ACHN (cell line): ENCODE data around the gene ZNF260.

Source experiments
- DNase-seq: peaks from one replicate; pipeline ENCODE4 v3.0.0-alpha.2; 2015
- in situ Hi-C: cut with HindIII; loops from 2 replicates; pipeline ENCODE4 v1.10.0; 2017; ENCODE audit warnings: low sequenced_read_pairs, low pct_ligation_motif_present, low pct_unique_long_range_greater_than_20kb

Gene ZNF260

DNA sequence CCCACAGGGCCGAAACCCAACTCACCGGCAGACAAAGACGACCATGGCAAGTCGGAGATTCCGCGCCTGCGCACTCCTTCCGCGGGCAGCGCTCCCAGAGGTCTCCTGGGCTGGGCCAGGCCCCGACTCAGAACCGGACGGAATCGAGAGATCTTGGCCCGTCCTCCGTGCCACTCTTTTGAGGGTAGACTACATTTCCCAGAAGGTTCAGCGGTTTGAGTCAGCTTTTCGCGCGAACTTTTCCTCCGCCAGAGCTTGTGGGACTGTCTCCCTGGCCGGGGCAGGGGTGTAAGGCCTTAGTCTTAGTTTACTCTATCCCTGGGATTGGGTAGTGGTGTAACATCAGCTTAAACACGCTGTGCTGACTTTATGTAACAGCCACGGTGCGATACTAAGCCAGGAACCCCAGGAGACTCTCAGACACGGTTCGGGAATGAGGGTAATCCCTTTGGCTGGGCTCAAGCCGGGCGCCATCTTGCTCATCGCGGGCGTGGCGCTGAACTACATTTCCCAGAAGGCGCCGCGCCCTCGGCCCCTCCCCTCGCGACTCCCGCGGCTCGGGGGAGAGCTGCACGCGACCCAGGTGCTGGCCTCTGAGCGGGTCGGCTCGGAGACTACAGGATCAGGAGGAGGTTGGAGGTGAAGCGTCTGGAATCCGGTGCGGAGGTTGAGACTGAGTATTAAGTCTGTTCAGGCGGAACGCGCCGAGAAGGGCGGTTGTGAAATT lies at the start of gene ZNF260:
Gene ZNF260, minus strand, starts transcription at position 78 of the 727 bp plus-strand sequence. CDS start 13,033 bp downstream, outside the sequence.
- peak; percentile 95 for DNase-seq
- in situ Hi-C loops, result no loop called here

DNA sequence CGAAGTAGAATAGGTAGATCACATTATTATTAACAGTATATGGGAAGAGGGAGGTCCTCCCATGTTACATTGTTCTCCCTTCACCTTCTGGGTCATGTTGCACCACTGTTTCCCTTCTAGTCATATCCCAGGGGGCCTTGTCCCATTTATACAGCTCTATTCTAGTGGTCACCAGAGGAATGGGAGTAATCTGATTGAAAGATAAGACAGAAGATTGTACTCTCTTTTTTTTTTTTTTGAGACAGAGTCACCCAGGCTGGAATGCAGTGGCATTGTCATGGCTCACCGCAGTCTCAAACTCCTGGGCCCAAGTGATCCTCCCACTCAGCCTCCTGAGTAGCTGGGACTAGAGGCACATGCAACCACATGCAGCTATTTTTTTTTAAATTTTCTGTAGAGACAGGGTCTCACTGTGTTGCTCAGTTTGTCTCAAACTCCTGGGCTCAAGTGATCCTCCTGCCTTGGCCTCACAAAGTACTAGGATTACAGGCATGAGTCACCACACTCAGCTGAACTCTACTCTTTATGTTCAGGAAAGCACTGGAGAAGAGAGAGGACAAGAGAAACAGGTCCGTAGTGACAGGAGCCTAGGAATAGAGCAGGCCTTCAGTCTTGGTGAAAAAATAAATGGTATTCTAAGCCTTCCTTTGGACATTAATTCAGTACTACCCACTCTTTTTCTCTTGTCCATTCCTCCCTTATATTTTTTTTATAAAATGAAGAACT lies 49.4 kb upstream of the ZNF260 start:
- no peak for DNase-seq
- in situ Hi-C loops, result no loop called here

DNA sequence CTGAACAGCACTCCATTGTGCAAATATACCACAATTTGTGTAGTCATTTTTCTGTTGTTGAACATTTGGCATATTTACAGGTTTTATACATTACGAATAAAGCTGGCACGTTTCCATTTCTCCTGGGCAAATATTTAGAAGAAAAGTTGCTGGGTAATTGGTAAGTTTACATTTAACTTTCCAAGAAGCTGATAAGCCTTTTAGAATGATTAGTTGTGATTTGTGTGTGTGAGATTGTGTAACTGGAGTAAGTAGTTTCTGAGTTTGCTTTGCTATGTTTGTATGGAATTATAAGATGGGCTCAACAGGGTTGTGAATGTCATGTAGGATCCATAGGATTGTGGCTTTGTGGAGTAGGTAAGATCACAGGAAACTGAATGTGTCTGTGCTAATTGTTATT lies 46.7 kb upstream of the ZNF260 start:
- no peak for DNase-seq
- in situ Hi-C loops, result no loop called here

DNA sequence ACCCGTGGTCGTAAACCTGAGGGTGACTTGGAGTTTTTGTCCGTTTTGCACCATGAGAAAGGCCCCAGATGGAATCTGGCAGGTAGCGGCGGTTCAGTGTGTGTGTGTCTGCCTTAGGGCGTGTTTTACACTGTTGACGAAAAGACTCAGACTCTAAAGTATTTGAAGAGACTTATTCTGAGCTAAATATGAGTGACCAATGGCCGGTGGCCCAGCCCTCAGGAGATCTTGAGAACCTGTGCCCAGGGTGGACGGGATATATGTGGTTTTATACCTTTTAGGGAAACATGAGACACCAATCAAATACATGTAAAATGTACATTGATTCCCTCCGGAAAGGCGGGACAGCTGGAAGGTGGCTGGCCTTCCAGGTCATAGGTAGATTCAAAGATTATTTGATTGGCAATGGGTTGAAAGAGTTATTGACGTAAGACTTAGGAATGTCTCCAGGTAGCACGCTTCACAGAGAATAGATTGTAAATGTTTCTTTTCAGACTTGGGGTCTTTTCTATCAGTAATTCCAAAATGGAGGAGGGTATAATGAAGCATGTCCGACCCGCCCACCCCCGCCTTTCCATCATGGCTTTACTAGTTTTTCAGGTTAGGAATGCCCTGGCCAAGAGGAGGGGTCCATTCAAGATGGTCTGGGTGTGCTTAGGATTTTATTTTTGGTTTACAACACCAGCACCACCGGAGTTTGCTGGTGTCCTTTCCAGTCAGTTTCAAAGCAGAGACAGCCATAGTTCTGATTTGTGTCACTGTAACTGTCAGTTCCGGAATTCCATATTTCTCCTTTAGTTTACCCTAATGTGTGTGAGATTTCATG lies 46.0 kb upstream of the ZNF260 start:
- in situ Hi-C loops, result no loop called here

DNA sequence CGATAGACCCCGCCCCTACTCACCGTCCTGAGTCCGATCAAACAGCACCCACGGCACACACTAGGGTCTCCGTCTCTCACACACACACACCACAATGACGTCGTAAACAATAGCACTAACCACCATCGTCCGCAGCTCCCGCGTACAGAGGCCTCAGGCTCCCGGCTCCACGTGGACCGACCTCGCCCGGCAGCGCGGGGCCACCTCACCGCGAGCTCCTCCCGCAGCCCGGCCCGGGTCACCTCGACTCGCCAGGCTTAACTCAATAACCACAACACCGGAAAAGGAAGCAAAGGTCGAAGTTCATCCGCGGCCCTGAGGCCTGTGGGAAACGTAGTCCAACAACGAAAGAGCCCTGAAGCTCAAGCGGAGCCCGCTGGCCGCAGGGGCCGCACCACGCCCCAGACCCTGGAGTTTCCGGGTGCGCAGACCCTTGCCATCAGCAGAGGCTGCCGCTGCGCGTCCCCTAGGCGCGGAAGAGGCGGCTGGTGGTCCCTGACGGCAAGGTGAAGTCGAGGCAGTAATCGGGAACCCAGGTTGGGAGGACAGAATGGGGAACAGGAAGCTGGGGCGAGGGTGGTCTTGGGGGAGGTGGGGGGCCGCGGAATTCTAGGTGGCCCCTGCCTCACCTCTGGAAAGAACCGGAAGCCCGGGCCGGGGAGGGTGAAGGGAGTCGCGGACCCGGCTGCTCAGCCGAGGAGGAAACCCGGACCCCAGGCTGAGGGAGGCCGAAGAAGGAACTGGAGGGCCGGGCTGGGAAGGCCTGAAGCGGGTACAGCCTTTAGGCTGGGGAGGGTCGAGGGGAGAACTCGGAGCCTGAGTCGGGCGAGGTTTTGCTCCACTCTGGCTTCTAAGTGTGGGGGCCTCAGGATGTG lies 45.2 kb upstream of the ZNF260 start, which contains the start of gene ZNF529:
Gene ZNF529, minus strand, starts transcription at position 273 of the 875 bp plus-strand sequence. CDS start 946 bp downstream, outside the sequence.
- peak; percentile 91 for DNase-seq
- in situ Hi-C loops, result no loop called here

More for the DNA sequence above, 46.0 kb upstream of the ZNF260 start:
- DNase-seq, result peak; percentile 19

DNA sequence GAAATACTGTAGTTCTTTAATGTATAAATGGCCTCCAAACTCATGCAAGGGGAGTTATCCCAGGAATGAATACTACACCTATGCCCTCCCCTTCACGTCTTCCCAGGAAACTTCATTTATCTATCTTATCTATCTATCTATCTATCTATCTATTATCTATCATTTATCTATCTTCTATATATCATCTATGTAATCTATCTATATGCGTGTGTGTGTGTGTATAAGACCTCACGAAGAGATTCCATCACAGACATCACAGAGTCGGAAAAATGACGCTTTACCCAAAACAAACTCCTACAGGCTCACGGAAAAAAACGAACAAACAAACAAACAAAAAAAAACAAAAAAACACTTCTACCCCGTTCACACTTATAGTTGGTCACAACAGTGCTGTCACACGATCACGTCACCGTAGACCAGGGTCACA lies 44.5 kb upstream of the ZNF260 start:
- in situ Hi-C loops, result no loop called here
- no peak for DNase-seq

DNA sequence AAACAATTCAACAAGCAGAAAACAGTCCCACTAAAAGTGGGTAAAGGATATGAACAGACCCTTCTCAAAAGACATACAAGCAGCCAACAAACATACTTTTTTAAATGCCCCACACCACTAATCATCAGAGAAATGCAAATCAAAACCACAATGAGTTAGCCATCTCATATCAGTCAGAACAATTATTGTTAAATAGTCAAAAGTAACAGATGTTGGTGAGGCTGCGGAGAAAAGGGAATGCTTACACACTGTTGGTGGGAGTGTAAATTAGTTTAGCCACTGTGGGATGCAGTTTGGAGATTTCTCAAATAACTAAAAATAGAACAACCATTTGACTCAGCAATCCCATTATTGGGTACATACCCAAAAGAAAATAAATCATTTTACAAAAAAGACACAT lies 36.3 kb upstream of the ZNF260 start:
- in situ Hi-C loops, result no loop called here
- DNase-seq, result no peak

DNA sequence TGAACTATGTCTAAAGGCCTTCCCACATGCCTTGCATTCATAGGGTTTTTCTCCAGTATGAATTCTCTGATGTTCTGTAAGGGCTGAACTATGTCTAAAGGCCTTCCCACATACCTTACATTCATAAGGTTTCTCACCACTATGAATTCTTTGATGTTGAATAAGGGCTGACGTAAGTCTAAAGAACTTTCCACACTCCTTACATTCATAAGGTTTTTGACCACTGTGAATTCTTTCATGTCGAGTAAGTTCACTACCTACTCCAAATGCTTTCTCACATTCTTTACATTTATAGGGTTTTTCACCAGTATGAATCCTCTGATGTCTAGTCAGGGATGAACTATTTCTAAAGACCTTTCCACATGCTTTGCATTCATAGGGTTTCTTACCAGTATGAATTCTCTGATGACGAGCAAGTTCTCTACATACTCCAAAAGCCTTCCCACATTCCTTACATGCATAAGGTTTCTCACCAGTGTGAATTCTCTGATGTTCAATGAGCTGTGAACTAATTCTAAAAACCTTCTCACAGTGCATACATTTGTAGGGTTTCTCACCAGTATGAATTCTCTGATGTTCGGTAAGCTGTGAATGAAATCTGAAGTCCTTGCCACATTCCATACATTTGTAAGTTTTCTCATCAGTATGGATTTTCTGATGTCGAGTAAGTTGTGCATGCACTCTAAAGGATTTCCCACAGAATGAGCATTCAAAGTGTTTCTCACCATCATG lies 19.1 kb upstream of the ZNF260 start:
- in situ Hi-C loops, result no loop called here

DNA sequence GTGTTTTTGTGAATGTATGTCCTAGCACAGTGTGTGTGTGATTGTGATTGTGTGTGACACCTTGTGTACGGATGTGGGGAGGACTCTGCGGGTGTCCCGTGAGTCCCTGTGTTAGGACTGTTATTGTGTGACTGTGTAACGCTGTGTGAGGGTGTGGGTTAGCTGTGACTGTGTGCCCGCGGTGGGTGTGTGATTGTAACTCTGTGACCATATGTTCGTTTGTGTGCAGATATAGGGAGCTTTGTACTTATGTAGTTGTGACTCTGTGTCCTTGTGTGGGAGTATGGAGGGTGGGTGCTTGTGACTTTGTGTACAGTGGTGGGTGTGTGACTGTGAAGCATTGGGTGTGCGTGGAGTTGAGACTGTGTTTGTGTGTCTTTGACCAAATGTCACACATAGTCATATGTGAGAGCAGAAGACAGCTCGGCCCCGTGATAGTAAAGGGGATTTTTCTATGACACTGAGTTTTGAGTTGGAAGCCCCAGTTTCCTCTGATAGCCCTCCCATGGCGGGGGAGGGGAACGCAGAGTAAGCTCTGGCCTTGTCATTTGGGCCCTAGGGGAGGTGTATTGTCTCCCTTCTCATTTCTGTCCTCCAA lies 949 bp upstream of the ZNF260 start:
- DNase-seq, result no peak
- in situ Hi-C loops, result no loop called here

More for the DNA sequence above, 19.1 kb upstream of the ZNF260 start:
- no peak for DNase-seq

DNA sequence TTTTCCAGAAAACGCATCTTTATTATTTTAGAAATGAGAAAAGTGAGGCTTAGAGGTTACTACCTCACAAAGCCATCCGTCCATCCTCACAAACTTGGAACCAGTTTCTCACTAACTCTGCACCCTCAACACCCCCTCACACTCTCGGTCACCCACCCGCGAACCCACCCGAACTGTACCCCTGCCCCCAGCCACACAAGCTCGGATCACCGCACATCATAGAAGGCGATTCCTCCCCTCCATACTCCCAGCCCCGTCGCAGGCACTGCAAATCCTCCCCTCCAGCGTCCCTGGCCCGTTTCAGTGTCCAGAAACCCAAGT lies 238 bp downstream of the ZNF260 start:
- in situ Hi-C loops, result no loop called here
- no peak for DNase-seq

DNA sequence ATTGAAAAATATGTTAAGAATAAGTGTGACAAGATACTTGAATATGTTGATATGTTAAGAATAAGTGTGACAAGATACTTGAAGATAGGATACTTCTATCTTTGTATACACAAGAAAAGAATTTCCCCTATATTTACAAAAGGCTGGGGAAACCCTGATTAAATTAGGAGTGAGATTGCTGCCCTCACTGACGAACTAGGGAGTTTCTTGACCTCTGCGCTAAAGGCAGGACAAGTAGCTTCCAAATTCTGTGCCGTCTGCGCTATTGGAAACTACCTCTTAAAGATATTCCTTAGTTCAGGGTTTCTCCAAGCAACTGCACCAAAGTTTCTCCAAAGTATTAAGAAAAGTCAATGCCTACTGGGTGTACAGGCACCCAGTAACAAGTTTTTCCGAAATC lies 730 bp downstream of the ZNF260 start:
- in situ Hi-C loops, result no loop called here
- DNase-seq, result no peak

DNA sequence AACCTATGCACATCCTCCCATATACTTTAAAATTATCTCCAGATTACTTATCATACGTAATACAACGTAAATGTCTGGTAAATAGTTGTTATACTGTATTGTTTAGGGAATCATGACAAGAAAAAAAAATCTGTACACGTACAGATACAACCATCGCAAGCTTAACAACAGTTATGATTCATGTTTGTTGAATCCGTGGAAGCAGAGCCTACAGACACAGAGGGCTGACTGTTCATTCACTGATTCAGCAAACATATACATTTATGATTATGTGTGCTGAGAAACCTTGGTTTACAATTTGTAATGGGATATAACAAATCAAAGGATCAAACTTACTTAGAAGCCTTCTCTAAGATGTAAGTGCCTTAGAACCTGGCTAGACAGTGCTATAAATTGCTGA lies 1.5 kb downstream of the ZNF260 start:
- in situ Hi-C loops, result no loop called here
- no peak for DNase-seq

DNA sequence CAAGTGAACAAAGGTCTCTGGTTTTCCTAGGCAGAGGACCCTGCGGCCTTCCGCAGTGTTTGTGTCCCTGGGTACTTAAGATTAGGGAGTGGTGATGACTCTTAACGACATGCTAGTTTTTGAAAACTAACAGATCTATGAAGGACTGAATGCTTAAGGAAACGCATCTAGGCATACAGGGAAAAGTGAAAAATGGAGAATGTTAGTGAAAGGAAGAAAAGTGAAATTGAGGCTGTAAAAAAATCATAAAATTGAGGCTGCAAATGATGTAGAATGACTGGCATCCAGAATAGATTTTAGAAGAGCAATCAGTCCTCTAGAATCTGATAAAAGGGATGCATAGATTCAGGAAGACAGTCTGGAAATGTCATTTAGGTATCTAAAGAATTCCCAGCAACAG lies 3.5 kb downstream of the ZNF260 start:
- in situ Hi-C loops, result no loop called here
- DNase-seq, result no peak

DNA sequence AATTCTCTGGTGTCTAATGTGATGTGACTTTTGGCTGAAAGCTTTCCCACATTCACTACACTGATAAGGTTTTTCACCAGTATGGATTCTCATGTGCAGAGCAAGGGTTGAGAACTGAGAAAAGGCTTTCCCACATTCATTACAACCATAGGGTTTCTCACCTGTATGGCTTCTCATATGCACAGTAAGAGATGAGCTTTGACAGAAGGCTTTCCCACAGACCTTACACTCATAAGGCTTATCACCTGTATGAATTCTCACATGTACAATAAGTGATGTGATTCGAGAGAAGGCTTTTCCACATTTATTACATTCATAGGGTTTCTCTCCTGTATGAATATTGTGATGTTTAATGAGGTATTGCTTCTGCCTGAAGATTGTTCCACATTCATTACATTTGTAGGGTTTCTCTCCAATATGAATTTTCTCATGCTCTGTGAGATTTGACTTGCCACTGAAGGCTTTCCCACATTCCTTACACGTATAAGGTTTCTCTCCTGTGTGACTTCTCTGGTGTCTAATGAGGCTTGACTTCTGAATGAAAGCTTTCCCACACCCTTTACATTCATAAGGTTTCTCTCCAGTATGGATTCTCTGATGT lies 14.0 kb downstream of the ZNF260 start:
- no peak for DNase-seq
- in situ Hi-C loops, result no loop called here

DNA sequence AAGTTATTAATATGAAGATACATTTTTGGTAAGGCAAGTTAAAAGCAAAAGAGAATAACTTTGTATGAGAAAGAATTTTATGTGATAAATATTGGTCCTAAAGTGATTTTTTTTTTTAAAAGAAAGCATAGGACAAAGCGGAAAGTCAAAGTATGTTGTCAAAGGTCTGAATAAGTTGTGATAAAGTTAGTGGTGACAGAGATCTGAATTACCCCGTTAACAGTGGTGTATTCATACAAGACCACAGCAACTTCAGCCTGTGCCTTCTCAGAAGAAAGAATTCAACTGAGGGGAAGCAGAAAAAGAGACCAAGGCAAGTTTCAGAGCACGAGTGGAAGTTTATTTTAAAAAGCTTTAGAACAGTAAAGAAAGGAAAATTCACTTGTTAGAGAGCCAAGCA lies 19.7 kb downstream of the ZNF260 start:
- in situ Hi-C loops, result no loop called here
- DNase-seq, result no peak

DNA sequence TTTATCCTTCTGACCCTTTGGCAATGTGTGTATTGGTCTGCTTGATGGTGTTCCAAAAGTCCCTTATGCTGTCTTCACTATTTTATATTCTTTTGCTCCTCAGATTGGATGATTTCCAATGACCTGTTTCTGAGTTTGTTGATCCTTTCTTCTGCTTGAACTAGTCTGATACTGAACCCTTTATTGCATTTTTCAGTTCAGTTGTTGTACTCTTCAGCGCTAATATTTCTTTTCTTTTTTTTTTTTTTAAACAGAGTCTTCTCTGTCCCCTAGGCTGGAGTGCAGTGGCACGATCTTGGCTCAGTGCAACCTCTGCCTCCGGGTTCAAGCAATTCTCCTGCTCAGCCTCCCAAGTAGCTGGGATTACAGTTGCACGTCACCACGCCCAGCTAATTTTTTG lies 26.1 kb downstream of the ZNF260 start:
- in situ Hi-C loops, result no loop called here

DNA sequence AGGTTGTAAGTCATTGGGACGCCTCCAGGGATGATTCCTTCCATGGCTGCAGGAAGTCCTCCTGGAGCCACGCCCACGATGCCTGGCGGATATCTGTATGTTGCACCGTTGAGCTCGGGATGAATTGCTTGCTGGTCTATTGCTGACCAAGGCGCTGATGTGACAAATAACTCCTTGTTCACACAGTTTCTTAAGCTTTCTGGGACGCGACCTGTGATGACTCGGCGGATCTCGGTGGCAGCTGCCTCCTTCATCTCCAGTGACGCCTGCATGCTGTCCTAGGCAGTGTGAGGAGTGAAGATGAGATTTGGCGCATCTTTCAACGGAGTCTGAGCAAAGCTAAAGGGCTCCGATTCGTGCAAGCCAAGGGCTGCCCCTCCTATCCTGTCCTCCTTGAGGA lies 31.1 kb downstream of the ZNF260 start:
- no peak for DNase-seq
- in situ Hi-C loops, result no loop called here

More for the DNA sequence above, 26.1 kb downstream of the ZNF260 start:
- no peak for DNase-seq
